ENCODE measurements around the gene MT1B. TPM values are rescaled to one million over a fixed set of nuclear protein-coding genes. Genes with fewer than 3 reads are reported as not detected.
A peak's percentile ranks its signal among the peaks of the same experiment; 100 is the strongest.
"Not testable (repeated sequence)": the region's sequence is repeated elsewhere in the genome, so short reads cannot be mapped to it uniquely, and the experiment has no call there.

MT1B gene
- total and polyA plus RNA-seq, 8 donors, result 5.8 TPM; not detected in 7

- H3K4me1 ChIP-seq, result peaks cover 14 to 34% (median 22%) of the 10 kb centered on the region in 4 donors
- H3K9me3 ChIP-seq, result no peaks in the 10 kb centered on the region
- no peaks in the 10 kb centered on the region for H3K36me3 ChIP-seq
- H3K4me3 ChIP-seq, result no peak overlapping the region
- DNase-seq, result no peak
- WGBS, 5 donors, result 79 to 92% (median 81%) methylated on average over 7 to 8 of the region's 8 CpGs
- peaks cover 0 to 25% (median 0%) of the 10 kb centered on the region in 3 donors for H3K27me3 ChIP-seq
- intact Hi-C loops (cut with DNase I; ENCODE audit: low total_unique reads), result no loop called here
- TF ChIP-seq POLR2A (IDR thresholded peaks at IDR 0.05), result no peak
- no peak for TF ChIP-seq CTCF (IDR thresholded peaks at IDR 0.05)
- no peak for TF ChIP-seq EP300 (IDR thresholded peaks at IDR 0.05)
- no peak for TF ChIP-seq POLR2AphosphoS5 (IDR thresholded peaks at IDR 0.05)
- H3K27ac ChIP-seq, result no peak overlapping the region
These were observed 31.3 kb upstream of the MT1B start for GRCh38 chr16:56620339-56620897.

GRCh38 chr16:56621665-56622445 is 29.8 kb upstream of the MT1B start:
- Histone ChIP-seq H3K27me3 (peaks cover 0 to 24% (median 0%) of the 10 kb centered on the region in 3 donors), H3K27ac (peak overlapping the region in 1 of 5 donors; percentile 62), H3K4me1 (peaks cover 19 to 34% (median 27%) of the 10 kb centered on the region in 4 donors)
- intact Hi-C loops (cut with DNase I; ENCODE audit: low total_unique reads); DNase-seq; H3K4me3 ChIP-seq; H3K36me3 ChIP-seq; H3K9me3 ChIP-seq: not testable (repeated sequence)
- 71 to 81% (median 74%) methylated on average over 4 of the region's 4 CpGs for WGBS, 5 donors

- H3K9me3 ChIP-seq; DNase-seq; H3K4me3 ChIP-seq; intact Hi-C loops (cut with DNase I; ENCODE audit: low total_unique reads); H3K36me3 ChIP-seq: not testable (repeated sequence)
- Histone ChIP-seq H3K27ac (peak overlapping the region in 1 of 5 donors; percentile 62), H3K27me3 (peaks cover 0 to 13% (median 0%) of the 10 kb centered on the region in 3 donors), H3K4me1 (peaks cover 11 to 28% (median 19%) of the 10 kb centered on the region in 4 donors)
- WGBS, 5 donors, result 89 to 94% (median 92%) methylated on average over 5 of the region's 5 CpGs
These were observed 28.5 kb upstream of the MT1B start for GRCh38 chr16:56623184-56623583.

GRCh38 chr16:56623637-56624036 is 28.0 kb upstream of the MT1B start:
- Histone ChIP-seq H3K4me1 (peaks cover 10 to 25% (median 16%) of the 10 kb centered on the region in 4 donors), H3K4me3 (no peak overlapping the region), H3K27me3 (peaks cover 0 to 9% (median 0%) of the 10 kb centered on the region in 3 donors), H3K9me3 (no peaks in the 10 kb centered on the region), H3K27ac (no peak overlapping the region), H3K36me3 (no peaks in the 10 kb centered on the region)
- intact Hi-C loops (cut with DNase I; ENCODE audit: low total_unique reads), result no loop called here
- no peak for TF ChIP-seq CTCF (IDR thresholded peaks at IDR 0.05)
- no peak for TF ChIP-seq POLR2AphosphoS5 (IDR thresholded peaks at IDR 0.05)
- no peak for TF ChIP-seq EP300 (IDR thresholded peaks at IDR 0.05)
- TF ChIP-seq POLR2A (IDR thresholded peaks at IDR 0.05), result no peak
- 93 to 98% (median 95%) methylated on average over 2 of the region's 2 CpGs for WGBS, 5 donors
- no peak for DNase-seq

GRCh38 chr16:56625140-56625942 is 26.3 kb upstream of the MT1B start, which contains the start of gene MT1E:
Gene MT1E, plus strand, starts transcription at chr16:56625781. Its CDS starts 71 bp downstream, at chr16:56625852.
- peak within 1 kb of the TSS; percentile 56 to 67 (median 60) for H3K4me3 ChIP-seq
- TF ChIP-seq CTCF (IDR thresholded peaks at IDR 0.05) (no peak), POLR2AphosphoS5 (IDR thresholded peaks at IDR 0.05) (peak; percentile 52 to 98 (median 97)), POLR2A (IDR thresholded peaks at IDR 0.05) (peak in 2 of 4 donors; percentile 47 to 52)
- peak; percentile 93 to 94 for DNase-seq
- H3K4me1 ChIP-seq, result peaks cover 10 to 25% (median 16%) of the 10 kb centered on the region in 4 donors
- H3K27ac ChIP-seq, result peak within 1 kb of the TSS; percentile 89 to 97 (median 94)
- peaks cover 0 to 9% (median 0%) of the 10 kb centered on the region in 3 donors for H3K27me3 ChIP-seq
- H3K9me3 ChIP-seq, result no peaks in the 10 kb centered on the region
- no peaks in the 10 kb centered on the region for H3K36me3 ChIP-seq
- intact Hi-C loops (cut with DNase I; ENCODE audit: low total_unique reads), result no loop called here
- WGBS, 5 donors, result 1 to 2% (median 1%) methylated on average over 53 to 62 of the region's 62 CpGs
